ENCODE data around the gene POU2F1. TPM values are rescaled to one million over a fixed set of nuclear protein-coding genes. Genes with fewer than 3 reads are reported as not detected.

Gene POU2F1
- total RNA-seq, 1 experiment from 2014 or later: 43.2 TPM

- no peak overlapping the region for H3K4me3 ChIP-seq (ENCODE audit: low read length)
- H3K9me2 ChIP-seq (replicated peaks; ENCODE audit: insufficient read depth, low read length): no peaks in the 10 kb centered on the region
- H2AFZ ChIP-seq (ENCODE audit: low read length): no peak overlapping the region
- DNase-seq: no peak
- no peaks in the 10 kb centered on the region for H4K20me1 ChIP-seq (ENCODE audit: insufficient read depth, low read depth, low read length)
- peaks cover 11% of the 10 kb centered on the region for H3K4me1 ChIP-seq (ENCODE audit: low read length)
- H3K4me2 ChIP-seq (ENCODE audit: low read depth, low read length, poor library complexity, severe bottlenecking): peak overlapping the region; percentile 49
- no peak overlapping the region for H3K9ac ChIP-seq (ENCODE audit: low read length)
- H3K36me3 ChIP-seq (ENCODE audit: insufficient read depth, low read length): no peaks in the 10 kb centered on the region
- peaks cover 19% of the 10 kb centered on the region for H3K9me3 ChIP-seq (ENCODE audit: low read length)
- H3K79me2 ChIP-seq (ENCODE audit: low read length): no peaks in the 10 kb centered on the region
- no peak overlapping the region for H3K27ac ChIP-seq (ENCODE audit: low read length)
- H3K27me3 ChIP-seq (ENCODE audit: low read length): no peaks in the 10 kb centered on the region
These were observed 12.1 kb upstream of the POU2F1 start for GRCh38 chr1:167208624-167208976.

GRCh38 chr1:167209044-167209443 lies 11.6 kb upstream of the POU2F1 start:
- Histone ChIP-seq H3K4me2 (ENCODE audit: low read depth, low read length, poor library complexity, severe bottlenecking) (no peak overlapping the region), H3K4me3 (ENCODE audit: low read length) (no peak overlapping the region), H3K27me3 (ENCODE audit: low read length) (no peaks in the 10 kb centered on the region), H2AFZ (ENCODE audit: low read length) (no peak overlapping the region), H3K36me3 (ENCODE audit: insufficient read depth, low read length) (no peaks in the 10 kb centered on the region), H3K9ac (ENCODE audit: low read length) (no peak overlapping the region), H4K20me1 (ENCODE audit: insufficient read depth, low read depth, low read length) (no peaks in the 10 kb centered on the region), H3K79me2 (ENCODE audit: low read length) (no peaks in the 10 kb centered on the region), H3K9me3 (ENCODE audit: low read length) (peaks cover 19% of the 10 kb centered on the region), H3K27ac (ENCODE audit: low read length) (no peak overlapping the region), H3K4me1 (ENCODE audit: low read length) (peaks cover 11% of the 10 kb centered on the region), H3K9me2 (replicated peaks; ENCODE audit: insufficient read depth, low read length) (no peaks in the 10 kb centered on the region)
- DNase-seq: no peak

- H3K9me3 ChIP-seq (ENCODE audit: low read length): peaks cover 19% of the 10 kb centered on the region
- no peak overlapping the region for H3K9ac ChIP-seq (ENCODE audit: low read length)
- peaks cover 11% of the 10 kb centered on the region for H3K4me1 ChIP-seq (ENCODE audit: low read length)
- H3K27ac ChIP-seq (ENCODE audit: low read length): no peak overlapping the region
- H2AFZ ChIP-seq (ENCODE audit: low read length): no peak overlapping the region
- no peaks in the 10 kb centered on the region for H3K27me3 ChIP-seq (ENCODE audit: low read length)
- no peaks in the 10 kb centered on the region for H3K79me2 ChIP-seq (ENCODE audit: low read length)
- no peaks in the 10 kb centered on the region for H4K20me1 ChIP-seq (ENCODE audit: insufficient read depth, low read depth, low read length)
- no peaks in the 10 kb centered on the region for H3K9me2 ChIP-seq (replicated peaks; ENCODE audit: insufficient read depth, low read length)
- no peak overlapping the region for H3K4me3 ChIP-seq (ENCODE audit: low read length)
- H3K36me3 ChIP-seq (ENCODE audit: insufficient read depth, low read length): no peaks in the 10 kb centered on the region
- no peak overlapping the region for H3K4me2 ChIP-seq (ENCODE audit: low read depth, low read length, poor library complexity, severe bottlenecking)
- DNase-seq: no peak
These were observed 9.6 kb upstream of the POU2F1 start for GRCh38 chr1:167210966-167211674.

- Histone ChIP-seq H3K79me2 (ENCODE audit: low read length) (no peaks in the 10 kb centered on the region), H3K4me2 (ENCODE audit: low read depth, low read length, poor library complexity, severe bottlenecking) (no peak overlapping the region), H4K20me1 (ENCODE audit: insufficient read depth, low read depth, low read length) (no peaks in the 10 kb centered on the region), H3K27me3 (ENCODE audit: low read length) (no peaks in the 10 kb centered on the region), H2AFZ (ENCODE audit: low read length) (no peak overlapping the region), H3K9me3 (ENCODE audit: low read length) (peaks cover 19% of the 10 kb centered on the region), H3K9ac (ENCODE audit: low read length) (no peak overlapping the region), H3K9me2 (replicated peaks; ENCODE audit: insufficient read depth, low read length) (no peaks in the 10 kb centered on the region), H3K4me1 (ENCODE audit: low read length) (peaks cover 11% of the 10 kb centered on the region), H3K36me3 (ENCODE audit: insufficient read depth, low read length) (no peaks in the 10 kb centered on the region), H3K27ac (ENCODE audit: low read length) (no peak overlapping the region), H3K4me3 (ENCODE audit: low read length) (no peak overlapping the region)
- DNase-seq: no peak
These were observed 8.7 kb upstream of the POU2F1 start for GRCh38 chr1:167212025-167212424.

GRCh38 chr1:167216809-167217208 lies 3.9 kb upstream of the POU2F1 start:
- no peaks in the 10 kb centered on the region for H3K9me2 ChIP-seq (replicated peaks; ENCODE audit: insufficient read depth, low read length)
- no peak overlapping the region for H3K4me2 ChIP-seq (ENCODE audit: low read depth, low read length, poor library complexity, severe bottlenecking)
- H3K9me3 ChIP-seq (ENCODE audit: low read length): no peaks in the 10 kb centered on the region
- no peaks in the 10 kb centered on the region for H3K27me3 ChIP-seq (ENCODE audit: low read length)
- peaks cover 15% of the 10 kb centered on the region for H3K4me1 ChIP-seq (ENCODE audit: low read length)
- H3K9ac ChIP-seq (ENCODE audit: low read length): no peak overlapping the region
- H2AFZ ChIP-seq (ENCODE audit: low read length): no peak overlapping the region
- H3K27ac ChIP-seq (ENCODE audit: low read length): no peak overlapping the region
- DNase-seq: no peak
- no peaks in the 10 kb centered on the region for H4K20me1 ChIP-seq (ENCODE audit: insufficient read depth, low read depth, low read length)
- H3K36me3 ChIP-seq (ENCODE audit: insufficient read depth, low read length): no peaks in the 10 kb centered on the region
- H3K4me3 ChIP-seq (ENCODE audit: low read length): no peak overlapping the region
- no peaks in the 10 kb centered on the region for H3K79me2 ChIP-seq (ENCODE audit: low read length)

- H3K9me3 ChIP-seq (ENCODE audit: low read length): no peaks in the 10 kb centered on the region
- H3K9ac ChIP-seq (ENCODE audit: low read length): peak overlapping the region; percentile 91
- H2AFZ ChIP-seq (ENCODE audit: low read length): no peak overlapping the region
- no peaks in the 10 kb centered on the region for H3K9me2 ChIP-seq (replicated peaks; ENCODE audit: insufficient read depth, low read length)
- peaks cover 18% of the 10 kb centered on the region for H3K79me2 ChIP-seq (ENCODE audit: low read length)
- H3K27ac ChIP-seq (ENCODE audit: low read length): peak overlapping the region; percentile 95
- no peaks in the 10 kb centered on the region; the same call in 1 of the 2 replicates for H4K20me1 ChIP-seq (ENCODE audit: insufficient read depth, low read depth, low read length)
- H3K4me2 ChIP-seq (ENCODE audit: low read depth, low read length, poor library complexity, severe bottlenecking): peak overlapping the region; percentile 100
- no peaks in the 10 kb centered on the region for H3K36me3 ChIP-seq (ENCODE audit: insufficient read depth, low read length)
- H3K4me1 ChIP-seq (ENCODE audit: low read length): peaks cover 38% of the 10 kb centered on the region
- no peaks in the 10 kb centered on the region for H3K27me3 ChIP-seq (ENCODE audit: low read length)
- peak overlapping the region; percentile 82 for H3K4me3 ChIP-seq (ENCODE audit: low read length)
- no peak for DNase-seq
These were observed 1.5 kb upstream of the POU2F1 start for GRCh38 chr1:167219194-167219593.

GRCh38 chr1:167219646-167220536 lies 795 bp upstream of the POU2F1 start:
- H3K4me1 ChIP-seq (ENCODE audit: low read length): peaks cover 40% of the 10 kb centered on the region
- H2AFZ ChIP-seq (ENCODE audit: low read length): 0 out of 2 replicates have a peak overlapping the region, but pooled peaks have one; percentile 80
- no peaks in the 10 kb centered on the region for H3K27me3 ChIP-seq (ENCODE audit: low read length)
- peak overlapping the region; percentile 95 for H3K27ac ChIP-seq (ENCODE audit: low read length)
- peaks cover 25% of the 10 kb centered on the region for H3K79me2 ChIP-seq (ENCODE audit: low read length)
- no peaks in the 10 kb centered on the region for H3K9me3 ChIP-seq (ENCODE audit: low read length)
- H3K9ac ChIP-seq (ENCODE audit: low read length): peak overlapping the region; percentile 91
- peak; percentile 98 for DNase-seq
- peak overlapping the region; percentile 100 for H3K4me2 ChIP-seq (ENCODE audit: low read depth, low read length, poor library complexity, severe bottlenecking)
- no peaks in the 10 kb centered on the region; the same call in 1 of the 2 replicates for H4K20me1 ChIP-seq (ENCODE audit: insufficient read depth, low read depth, low read length)
- no peaks in the 10 kb centered on the region for H3K36me3 ChIP-seq (ENCODE audit: insufficient read depth, low read length)
- no peaks in the 10 kb centered on the region for H3K9me2 ChIP-seq (replicated peaks; ENCODE audit: insufficient read depth, low read length)
- peak overlapping the region; percentile 82 for H3K4me3 ChIP-seq (ENCODE audit: low read length)

GRCh38 chr1:167221126-167221737 lies 546 bp downstream of the POU2F1 start:
- Histone ChIP-seq H2AFZ (ENCODE audit: low read length) (no peak overlapping the region), H3K4me2 (ENCODE audit: low read depth, low read length, poor library complexity, severe bottlenecking) (peak overlapping the region; percentile 86), H3K9me3 (ENCODE audit: low read length) (no peaks in the 10 kb centered on the region), H4K20me1 (ENCODE audit: insufficient read depth, low read depth, low read length) (no peaks in the 10 kb centered on the region; the same call in 1 of the 2 replicates), H3K27me3 (ENCODE audit: low read length) (no peaks in the 10 kb centered on the region), H3K79me2 (ENCODE audit: low read length) (peaks cover 38% of the 10 kb centered on the region), H3K36me3 (ENCODE audit: insufficient read depth, low read length) (no peaks in the 10 kb centered on the region), H3K27ac (ENCODE audit: low read length) (peak overlapping the region; percentile 92), H3K4me3 (ENCODE audit: low read length) (peak overlapping the region; percentile 78), H3K9me2 (replicated peaks; ENCODE audit: insufficient read depth, low read length) (no peaks in the 10 kb centered on the region), H3K4me1 (ENCODE audit: low read length) (peaks cover 52% of the 10 kb centered on the region), H3K9ac (ENCODE audit: low read length) (peak overlapping the region; percentile 92)
- DNase-seq: no peak

Data from Karpas-422 (cell line).